Measurements from ENCODE around the gene POTEF. TPM values are rescaled to one million over a fixed set of nuclear protein-coding genes. Genes with fewer than 3 reads are reported as not detected.
"Not testable (repeated sequence)": the region's sequence is repeated elsewhere in the genome, so short reads cannot be mapped to it uniquely, and the experiment has no call there.

POTEF gene
- total and polyA plus RNA-seq, 2 of the 4 experiments (the other 2 are of a cell fraction) = not detected

- H3K56ac ChIP-seq (ENCODE audit: extremely low read depth, insufficient read depth, low read length); H3K14ac ChIP-seq (replicated peaks; ENCODE audit: low read depth, low read length); BruUV-seq (replicated peaks); CTCF ChIA-PET; H3K4ac ChIP-seq (ENCODE audit: low read depth, low read length); H4K20me1 ChIP-seq (ENCODE audit: insufficient read depth, low read length); dilution Hi-C loops (cut with HindIII; ENCODE audit: low sequenced_read_pairs, unreplicated experiment); H3K4me1 ChIP-seq (ENCODE audit: control insufficient read depth, insufficient read depth, low read length); POLR2A ChIA-PET (ENCODE audit: unreplicated experiment); H2AK5ac ChIP-seq (ENCODE audit: low read depth, low read length); H3K9me1 ChIP-seq (ENCODE audit: insufficient read depth, low read length); H3K9ac ChIP-seq (ENCODE audit: low read depth, low read length); H3K27me3 ChIP-seq (ENCODE audit: control insufficient read depth, insufficient read depth, low read length); H3K79me1 ChIP-seq (ENCODE audit: low read depth in 1 of 2, low read length in 2 of 2); in situ Hi-C loops (cut with MboI; ENCODE audit: low sequenced_read_pairs); H3K18ac ChIP-seq (ENCODE audit: low read depth, low read length); intact Hi-C loops (cut with micrococcal nuclease); H3K4me2 ChIP-seq (ENCODE audit: low read depth, low read length); H3K4me3 ChIP-seq (ENCODE audit: insufficient read depth, low read depth, low read length); DNase-seq; H3K23ac ChIP-seq (ENCODE audit: low read depth, low read length); H4K5ac ChIP-seq (ENCODE audit: low read depth, low read length); H3K9me3 ChIP-seq (ENCODE audit: control insufficient read depth, insufficient read depth, low read length); H2BK20ac ChIP-seq (ENCODE audit: low read depth, low read length); H2BK5ac ChIP-seq (ENCODE audit: low read depth, low read length, poor library complexity, severe bottlenecking); H2BK15ac ChIP-seq (ENCODE audit: low read depth, low read length); H3K36me3 ChIP-seq (ENCODE audit: control insufficient read depth, insufficient read depth, low read length); H2BK120ac ChIP-seq (ENCODE audit: low read depth, low read length); H2AFZ ChIP-seq (replicated peaks; ENCODE audit: low read length, poor library complexity); H4K91ac ChIP-seq (ENCODE audit: insufficient read depth, low read depth, low read length); H4K8ac ChIP-seq (ENCODE audit: low read depth in 2 of 2, low read length in 2 of 2); H3K27ac ChIP-seq (ENCODE audit: insufficient read depth, low read length); ATAC-seq (ENCODE audit: low read depth); H2AK9ac ChIP-seq (replicated peaks; ENCODE audit: low read depth, low read length, poor library complexity): not testable (repeated sequence)
- no CpG with 5 or more reads among the region's 22 CpGs for WGBS, 2 experiments (ENCODE audit: extremely low coverage in 2 of 2, insufficient read length in 1 of 2)
These were observed 12.8 kb upstream of the POTEF start for GRCh38 chr2:130141645-130142370.

GRCh38 chr2:130141002-130141401, 12.0 kb upstream of the POTEF start:
- H3K18ac ChIP-seq (ENCODE audit: low read depth, low read length); H2BK120ac ChIP-seq (ENCODE audit: low read depth, low read length); H3K4me1 ChIP-seq (ENCODE audit: control insufficient read depth, insufficient read depth, low read length); H2BK20ac ChIP-seq (ENCODE audit: low read depth, low read length); H3K9me1 ChIP-seq (ENCODE audit: insufficient read depth, low read length); CTCF ChIA-PET; H4K91ac ChIP-seq (ENCODE audit: insufficient read depth, low read depth, low read length); dilution Hi-C loops (cut with HindIII; ENCODE audit: low sequenced_read_pairs, unreplicated experiment); in situ Hi-C loops (cut with MboI; ENCODE audit: low sequenced_read_pairs); POLR2A ChIA-PET (ENCODE audit: unreplicated experiment); H3K4me3 ChIP-seq (ENCODE audit: insufficient read depth, low read depth, low read length); H3K9ac ChIP-seq (ENCODE audit: low read depth, low read length); H3K4me2 ChIP-seq (ENCODE audit: low read depth, low read length); H4K20me1 ChIP-seq (ENCODE audit: insufficient read depth, low read length); H2AK9ac ChIP-seq (replicated peaks; ENCODE audit: low read depth, low read length, poor library complexity); H3K36me3 ChIP-seq (ENCODE audit: control insufficient read depth, insufficient read depth, low read length); H3K56ac ChIP-seq (ENCODE audit: extremely low read depth, insufficient read depth, low read length); H3K23ac ChIP-seq (ENCODE audit: low read depth, low read length); H3K27me3 ChIP-seq (ENCODE audit: control insufficient read depth, insufficient read depth, low read length); DNase-seq; H3K4ac ChIP-seq (ENCODE audit: low read depth, low read length); H4K5ac ChIP-seq (ENCODE audit: low read depth, low read length); intact Hi-C loops (cut with micrococcal nuclease); H3K79me1 ChIP-seq (ENCODE audit: low read depth in 1 of 2, low read length in 2 of 2); ATAC-seq (ENCODE audit: low read depth); H2AFZ ChIP-seq (replicated peaks; ENCODE audit: low read length, poor library complexity); H4K8ac ChIP-seq (ENCODE audit: low read depth in 2 of 2, low read length in 2 of 2); BruUV-seq (replicated peaks); H3K9me3 ChIP-seq (ENCODE audit: control insufficient read depth, insufficient read depth, low read length); H2BK5ac ChIP-seq (ENCODE audit: low read depth, low read length, poor library complexity, severe bottlenecking); H2AK5ac ChIP-seq (ENCODE audit: low read depth, low read length); H2BK15ac ChIP-seq (ENCODE audit: low read depth, low read length); H3K27ac ChIP-seq (ENCODE audit: insufficient read depth, low read length); H3K14ac ChIP-seq (replicated peaks; ENCODE audit: low read depth, low read length): not testable (repeated sequence)
- no CpG with 5 or more reads among the region's 6 CpGs for WGBS, 2 experiments (ENCODE audit: extremely low coverage in 2 of 2, insufficient read length in 1 of 2)

Measured in IMR-90 (cell line).